GM19239 (cell line): Measurements from ENCODE around the gene TBK1.
A peak's percentile ranks its signal among the peaks of the same experiment; 100 is the strongest.

Source experiments
- DNase-seq: peaks from one replicate; pipeline ENCODE4 v3.0.0; 2011; ENCODE audit warnings: low spot score; ENCODE audit not compliant: insufficient read length
- FAIRE-seq: peaks from 2 replicates; lab custom pipeline; 2011; peaks lifted over from hg19 to GRCh38; lab: Jason Lieb, UNC

The TBK1 gene

GRCh38 chr12:64450711-64451486 is 1.0 kb upstream of the TBK1 start:
- FAIRE-seq (peak; percentile 79), DNase-seq (peak; percentile 4)

GRCh38 chr12:64452559-64453329 is 824 bp downstream of the TBK1 start:
- FAIRE-seq (no peak), DNase-seq (no peak)

GRCh38 chr12:64455506-64455905 is 3.6 kb downstream of the TBK1 start:
- DNase-seq (no peak), FAIRE-seq (no peak)

GRCh38 chr12:64456119-64456518 is 4.2 kb downstream of the TBK1 start:
- DNase-seq (no peak), FAIRE-seq (no peak)

- DNase-seq = no peak
- FAIRE-seq = no peak
Measured at GRCh38 chr12:64457032-64457431, 5.1 kb downstream of the TBK1 start.

- FAIRE-seq = no peak
- no peak for DNase-seq
Measured at GRCh38 chr12:64457466-64457865, 5.5 kb downstream of the TBK1 start.

- FAIRE-seq (no peak), DNase-seq (no peak)
Measured at GRCh38 chr12:64457923-64458322, 6.0 kb downstream of the TBK1 start.

GRCh38 chr12:64459394-64459891 is 7.5 kb downstream of the TBK1 start:
- FAIRE-seq (peak; percentile 79), DNase-seq (no peak)

GRCh38 chr12:64461634-64462414 is 9.9 kb downstream of the TBK1 start:
- FAIRE-seq (no peak), DNase-seq (no peak)

GRCh38 chr12:64466178-64466577 is 14.3 kb downstream of the TBK1 start:
- FAIRE-seq = no peak
- no peak for DNase-seq

- DNase-seq (no peak), FAIRE-seq (no peak)
Measured at GRCh38 chr12:64468966-64469365, 17.0 kb downstream of the TBK1 start.

- no peak for FAIRE-seq
- no peak for DNase-seq
Measured at GRCh38 chr12:64469455-64470142, 17.7 kb downstream of the TBK1 start.

GRCh38 chr12:64470495-64470894 is 18.6 kb downstream of the TBK1 start:
- no peak for FAIRE-seq
- DNase-seq = no peak

GRCh38 chr12:64473176-64473575 is 21.3 kb downstream of the TBK1 start:
- FAIRE-seq (no peak), DNase-seq (no peak)

GRCh38 chr12:64475518-64475917 is 23.6 kb downstream of the TBK1 start:
- FAIRE-seq (no peak), DNase-seq (no peak)

GRCh38 chr12:64476844-64477243 is 24.9 kb downstream of the TBK1 start:
- no peak for FAIRE-seq
- DNase-seq = no peak

- no peak for FAIRE-seq
- DNase-seq = no peak
Measured at GRCh38 chr12:64478661-64479060, 26.7 kb downstream of the TBK1 start.

GRCh38 chr12:64480148-64480547 is 28.2 kb downstream of the TBK1 start:
- DNase-seq = no peak
- no peak for FAIRE-seq

- FAIRE-seq = no peak
- DNase-seq = no peak
Measured at GRCh38 chr12:64486657-64487056, 34.7 kb downstream of the TBK1 start.

- FAIRE-seq = no peak
- no peak for DNase-seq
Measured at GRCh38 chr12:64491718-64492117, 39.8 kb downstream of the TBK1 start.
